Esophagus mucosa (tissue), 1 donor: ENCODE results near the gene IFNGR2. TPM values are rescaled to one million over a fixed set of nuclear protein-coding genes. Genes with fewer than 3 reads are reported as not detected.
A peak's percentile ranks its signal among the peaks of the same experiment; 100 is the strongest.
"Not testable (repeated sequence)": the region's sequence is repeated elsewhere in the genome, so short reads cannot be mapped to it uniquely, and the experiment has no call there.

Experiments
- ATAC-seq: fragments of 200-7000 bp; cut with Tn5 transposase; one replicate; pipeline ENCODE4 v1.9.1; 2020
- total RNA-seq: library from RNA; stranded (reverse); gene quantifications from one replicate; pipeline ENCODE4 v1.2.4, GENCODE V29; 2023
- donor health status: DM: yes; HTN: yes; CAD: no.

IFNGR2 gene
- total RNA-seq, 1 donor from 2014 or later, result 86.8 TPM

GRCh38 chr21:33377221-33377920 lies 25.8 kb upstream of the IFNGR2 start:
- ATAC-seq, result no peak

- no peak for ATAC-seq
These were observed 25.1 kb upstream of the IFNGR2 start for GRCh38 chr21:33378081-33378480.

GRCh38 chr21:33379934-33380333 lies 23.3 kb upstream of the IFNGR2 start:
- ATAC-seq, result peak; percentile 79

- ATAC-seq, result peak; percentile 91
These were observed 22.7 kb upstream of the IFNGR2 start for GRCh38 chr21:33380483-33380998.

- not testable (repeated sequence) for ATAC-seq
These were observed 21.8 kb upstream of the IFNGR2 start for GRCh38 chr21:33381381-33381780.

GRCh38 chr21:33383056-33383888 lies 19.9 kb upstream of the IFNGR2 start:
- ATAC-seq, result peak; percentile 77

GRCh38 chr21:33384841-33385331 lies 18.3 kb upstream of the IFNGR2 start:
- no peak for ATAC-seq

GRCh38 chr21:33386222-33386784 lies 16.9 kb upstream of the IFNGR2 start:
- ATAC-seq, result no peak

GRCh38 chr21:33387294-33387693 lies 15.9 kb upstream of the IFNGR2 start:
- ATAC-seq, result no peak

GRCh38 chr21:33388188-33388587 lies 15.0 kb upstream of the IFNGR2 start:
- ATAC-seq, result no peak

- ATAC-seq, result peak; percentile 92
These were observed 12.7 kb upstream of the IFNGR2 start for GRCh38 chr21:33390479-33390878.

GRCh38 chr21:33391656-33392055 lies 11.6 kb upstream of the IFNGR2 start:
- no peak for ATAC-seq

GRCh38 chr21:33392284-33392985 lies 10.8 kb upstream of the IFNGR2 start:
- no peak for ATAC-seq

GRCh38 chr21:33393348-33393747 lies 9.9 kb upstream of the IFNGR2 start:
- ATAC-seq, result no peak

GRCh38 chr21:33394260-33394659 lies 9.0 kb upstream of the IFNGR2 start:
- no peak for ATAC-seq

- ATAC-seq, result peak; percentile 6
These were observed 7.3 kb upstream of the IFNGR2 start for GRCh38 chr21:33395891-33396331.

- ATAC-seq, result no peak
These were observed 6.8 kb upstream of the IFNGR2 start for GRCh38 chr21:33396436-33396835.

GRCh38 chr21:33396951-33397350 lies 6.3 kb upstream of the IFNGR2 start:
- peak; percentile 60 for ATAC-seq

GRCh38 chr21:33397717-33398116 lies 5.5 kb upstream of the IFNGR2 start:
- no peak for ATAC-seq

- ATAC-seq, result no peak
These were observed 4.9 kb upstream of the IFNGR2 start for GRCh38 chr21:33398361-33398760.

- no peak for ATAC-seq
These were observed 1.6 kb upstream of the IFNGR2 start for GRCh38 chr21:33401630-33401992.
